ENCODE measurements around the gene CIROP.

CIROP gene

GRCh38 chr14:23147676-23148075, 42.9 kb upstream of the CIROP start:
- no peak overlapping the region for H3K4me3 ChIP-seq (ENCODE audit: low read depth, low read length)
- TF ChIP-seq CTCF (IDR thresholded peaks at IDR 0.05; ENCODE audit: low read depth, low read length, missing control alignments): no peak
- no peak for DNase-seq (ENCODE audit: low read depth)
- in situ Hi-C loops (cut with HindIII; ENCODE audit: low sequenced_read_pairs): no loop called here

GRCh38 chr14:23146980-23147379, 42.2 kb upstream of the CIROP start:
- no peak for DNase-seq (ENCODE audit: low read depth)
- no peak overlapping the region for H3K4me3 ChIP-seq (ENCODE audit: low read depth, low read length)
- in situ Hi-C loops (cut with HindIII; ENCODE audit: low sequenced_read_pairs): no loop called here
- no peak for TF ChIP-seq CTCF (IDR thresholded peaks at IDR 0.05; ENCODE audit: low read depth, low read length, missing control alignments)

- TF ChIP-seq CTCF (IDR thresholded peaks at IDR 0.05; ENCODE audit: low read depth, low read length, missing control alignments): no peak
- DNase-seq (ENCODE audit: low read depth): no peak
- no peak overlapping the region for H3K4me3 ChIP-seq (ENCODE audit: low read depth, low read length)
- in situ Hi-C loops (cut with HindIII; ENCODE audit: low sequenced_read_pairs): no loop called here
These were observed 41.6 kb upstream of the CIROP start for GRCh38 chr14:23146351-23146910.

- DNase-seq (ENCODE audit: low read depth): no peak
- H3K4me3 ChIP-seq (ENCODE audit: low read depth, low read length): no peak overlapping the region
- TF ChIP-seq CTCF (IDR thresholded peaks at IDR 0.05; ENCODE audit: low read depth, low read length, missing control alignments): no peak
- in situ Hi-C loops (cut with HindIII; ENCODE audit: low sequenced_read_pairs): no loop called here
These were observed 41.1 kb upstream of the CIROP start for GRCh38 chr14:23145794-23146350.

GRCh38 chr14:23143911-23144310, 39.1 kb upstream of the CIROP start:
- no peak for DNase-seq (ENCODE audit: low read depth)
- in situ Hi-C loops (cut with HindIII; ENCODE audit: low sequenced_read_pairs): no loop called here
- no peak for TF ChIP-seq CTCF (IDR thresholded peaks at IDR 0.05; ENCODE audit: low read depth, low read length, missing control alignments)

GRCh38 chr14:23142826-23143225, 38.0 kb upstream of the CIROP start:
- TF ChIP-seq CTCF (IDR thresholded peaks at IDR 0.05; ENCODE audit: low read depth, low read length, missing control alignments): no peak
- H3K4me3 ChIP-seq (ENCODE audit: low read depth, low read length): no peak overlapping the region
- no peak for DNase-seq (ENCODE audit: low read depth)
- in situ Hi-C loops (cut with HindIII; ENCODE audit: low sequenced_read_pairs): no loop called here

More at GRCh38 chr14:23143911-23144310, 39.1 kb upstream of the CIROP start:
- H3K4me3 ChIP-seq (ENCODE audit: low read depth, low read length): no peak overlapping the region
